HL-60 (cell line): ENCODE results near the gene HERC4.

Source experiments
- DNase-seq, 2 experiments: peaks; one replicate each; pipeline ENCODE4 v3.0.0-alpha.2; 2010 to 2020; ENCODE audit warnings: low read depth in 1 of 2, low spot score in 1 of 2
- H3K27ac ChIP-seq: fragments of 250-450 bp; sonication (Bioruptor Pico); replicated peaks from 2 replicates; pipeline ENCODE4 v1.5.1; 2020; ENCODE audit warnings: mild to moderate bottlenecking, moderate library complexity
- H3K27me3 ChIP-seq: fragments of 250-450 bp; sonication (Bioruptor Pico); 2 replicates; pipeline ENCODE4 v1.5.1; 2021; ENCODE audit warnings: mild to moderate bottlenecking, moderate library complexity; ENCODE audit not compliant: insufficient read depth, poor library complexity, severe bottlenecking
- H3K4me3 ChIP-seq: replicated peaks from 2 replicates; pipeline ENCODE4 v1.5.1; 2011; ENCODE audit warnings: mild to moderate bottlenecking, control low read depth, low read length; ENCODE audit not compliant: insufficient read depth
- GABPA ChIP-seq: IDR thresholded peaks from 2 replicates; pipeline ENCODE4 v1.6.1; 2012; ENCODE audit warnings: low read depth
- POLR2AphosphoS5 ChIP-seq: IDR thresholded peaks from 2 replicates; pipeline ENCODE4 v1.6.1; 2012; ENCODE audit warnings: low read depth
- SPI1 ChIP-seq: IDR thresholded peaks from 2 replicates; pipeline ENCODE4 v1.6.1; 2012; ENCODE audit warnings: low read depth, mild to moderate bottlenecking, borderline replicate concordance
- TF ChIP-seq, protein P1 (sequence below): IDR thresholded peaks from one replicate; pipeline ENCODE4 v1.5.1; 2011; ENCODE audit warnings: low read length, control low read depth, inconsistent platforms; ENCODE audit not compliant: insufficient read depth
- TF ChIP-seq, protein P2 (sequence below): IDR thresholded peaks from 2 replicates; pipeline ENCODE4 v1.6.1; 2012; ENCODE audit warnings: low read depth; ENCODE audit not compliant: insufficient replicate concordance

The HERC4 gene

DNA sequence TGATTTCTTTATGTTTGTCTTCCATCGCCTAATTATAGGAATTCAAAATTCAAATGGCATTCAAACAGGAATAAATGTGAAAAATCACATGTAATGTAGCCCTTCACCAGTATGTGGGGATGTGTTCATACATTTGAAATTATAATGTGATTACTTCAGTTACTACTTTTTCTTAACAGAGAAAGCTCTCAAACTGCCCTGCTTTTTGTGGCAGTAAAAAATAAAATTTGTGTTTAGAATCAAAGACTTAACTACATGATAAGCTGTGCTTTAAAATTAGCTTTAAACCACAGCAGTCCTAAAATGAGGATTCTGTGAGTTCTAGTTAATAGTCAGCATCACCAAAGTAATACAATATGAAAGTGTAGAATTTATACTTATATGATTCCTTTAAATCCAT is 7.8 kb upstream of the HERC4 start:
- TF ChIP-seq, protein P1, sequence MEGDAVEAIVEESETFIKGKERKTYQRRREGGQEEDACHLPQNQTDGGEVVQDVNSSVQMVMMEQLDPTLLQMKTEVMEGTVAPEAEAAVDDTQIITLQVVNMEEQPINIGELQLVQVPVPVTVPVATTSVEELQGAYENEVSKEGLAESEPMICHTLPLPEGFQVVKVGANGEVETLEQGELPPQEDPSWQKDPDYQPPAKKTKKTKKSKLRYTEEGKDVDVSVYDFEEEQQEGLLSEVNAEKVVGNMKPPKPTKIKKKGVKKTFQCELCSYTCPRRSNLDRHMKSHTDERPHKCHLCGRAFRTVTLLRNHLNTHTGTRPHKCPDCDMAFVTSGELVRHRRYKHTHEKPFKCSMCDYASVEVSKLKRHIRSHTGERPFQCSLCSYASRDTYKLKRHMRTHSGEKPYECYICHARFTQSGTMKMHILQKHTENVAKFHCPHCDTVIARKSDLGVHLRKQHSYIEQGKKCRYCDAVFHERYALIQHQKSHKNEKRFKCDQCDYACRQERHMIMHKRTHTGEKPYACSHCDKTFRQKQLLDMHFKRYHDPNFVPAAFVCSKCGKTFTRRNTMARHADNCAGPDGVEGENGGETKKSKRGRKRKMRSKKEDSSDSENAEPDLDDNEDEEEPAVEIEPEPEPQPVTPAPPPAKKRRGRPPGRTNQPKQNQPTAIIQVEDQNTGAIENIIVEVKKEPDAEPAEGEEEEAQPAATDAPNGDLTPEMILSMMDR, result no peak
- TF ChIP-seq SPI1, result no peak
- TF ChIP-seq POLR2AphosphoS5, result no peak
- TF ChIP-seq GABPA, result no peak
- TF ChIP-seq, protein P2, sequence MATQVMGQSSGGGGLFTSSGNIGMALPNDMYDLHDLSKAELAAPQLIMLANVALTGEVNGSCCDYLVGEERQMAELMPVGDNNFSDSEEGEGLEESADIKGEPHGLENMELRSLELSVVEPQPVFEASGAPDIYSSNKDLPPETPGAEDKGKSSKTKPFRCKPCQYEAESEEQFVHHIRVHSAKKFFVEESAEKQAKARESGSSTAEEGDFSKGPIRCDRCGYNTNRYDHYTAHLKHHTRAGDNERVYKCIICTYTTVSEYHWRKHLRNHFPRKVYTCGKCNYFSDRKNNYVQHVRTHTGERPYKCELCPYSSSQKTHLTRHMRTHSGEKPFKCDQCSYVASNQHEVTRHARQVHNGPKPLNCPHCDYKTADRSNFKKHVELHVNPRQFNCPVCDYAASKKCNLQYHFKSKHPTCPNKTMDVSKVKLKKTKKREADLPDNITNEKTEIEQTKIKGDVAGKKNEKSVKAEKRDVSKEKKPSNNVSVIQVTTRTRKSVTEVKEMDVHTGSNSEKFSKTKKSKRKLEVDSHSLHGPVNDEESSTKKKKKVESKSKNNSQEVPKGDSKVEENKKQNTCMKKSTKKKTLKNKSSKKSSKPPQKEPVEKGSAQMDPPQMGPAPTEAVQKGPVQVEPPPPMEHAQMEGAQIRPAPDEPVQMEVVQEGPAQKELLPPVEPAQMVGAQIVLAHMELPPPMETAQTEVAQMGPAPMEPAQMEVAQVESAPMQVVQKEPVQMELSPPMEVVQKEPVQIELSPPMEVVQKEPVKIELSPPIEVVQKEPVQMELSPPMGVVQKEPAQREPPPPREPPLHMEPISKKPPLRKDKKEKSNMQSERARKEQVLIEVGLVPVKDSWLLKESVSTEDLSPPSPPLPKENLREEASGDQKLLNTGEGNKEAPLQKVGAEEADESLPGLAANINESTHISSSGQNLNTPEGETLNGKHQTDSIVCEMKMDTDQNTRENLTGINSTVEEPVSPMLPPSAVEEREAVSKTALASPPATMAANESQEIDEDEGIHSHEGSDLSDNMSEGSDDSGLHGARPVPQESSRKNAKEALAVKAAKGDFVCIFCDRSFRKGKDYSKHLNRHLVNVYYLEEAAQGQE, result no peak
- no peak for DNase-seq
- Histone ChIP-seq H3K27ac (no peak overlapping the region), H3K4me3 (no peak overlapping the region), H3K27me3 (no peaks in the 10 kb centered on the region)

DNA sequence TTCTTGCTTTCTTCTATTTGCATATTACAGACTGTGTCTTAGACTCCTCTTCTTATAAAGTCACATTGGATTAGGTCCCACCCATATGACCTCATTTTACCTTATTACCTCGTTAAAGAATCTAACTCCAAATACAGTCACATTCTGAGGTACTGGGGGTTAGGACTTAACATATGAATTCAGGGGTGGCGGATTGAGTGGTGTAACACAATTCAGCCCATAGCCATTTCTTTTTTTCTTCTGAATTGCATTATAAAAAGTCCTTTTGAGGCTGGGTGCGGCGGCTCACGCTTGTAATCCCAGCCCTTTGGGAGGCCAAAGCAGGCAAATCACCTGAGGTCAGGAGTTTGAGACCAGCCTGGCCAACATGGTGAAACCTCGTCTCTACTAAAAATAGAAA is 6.8 kb upstream of the HERC4 start:
- Histone ChIP-seq H3K4me3 (no peak overlapping the region), H3K27ac (no peak overlapping the region), H3K27me3 (no peaks in the 10 kb centered on the region)
- TF ChIP-seq, protein P2, result no peak
- TF ChIP-seq POLR2AphosphoS5 (no peak), GABPA (no peak), SPI1 (no peak)
- TF ChIP-seq, protein P1, result no peak
- no peak for DNase-seq

DNA sequence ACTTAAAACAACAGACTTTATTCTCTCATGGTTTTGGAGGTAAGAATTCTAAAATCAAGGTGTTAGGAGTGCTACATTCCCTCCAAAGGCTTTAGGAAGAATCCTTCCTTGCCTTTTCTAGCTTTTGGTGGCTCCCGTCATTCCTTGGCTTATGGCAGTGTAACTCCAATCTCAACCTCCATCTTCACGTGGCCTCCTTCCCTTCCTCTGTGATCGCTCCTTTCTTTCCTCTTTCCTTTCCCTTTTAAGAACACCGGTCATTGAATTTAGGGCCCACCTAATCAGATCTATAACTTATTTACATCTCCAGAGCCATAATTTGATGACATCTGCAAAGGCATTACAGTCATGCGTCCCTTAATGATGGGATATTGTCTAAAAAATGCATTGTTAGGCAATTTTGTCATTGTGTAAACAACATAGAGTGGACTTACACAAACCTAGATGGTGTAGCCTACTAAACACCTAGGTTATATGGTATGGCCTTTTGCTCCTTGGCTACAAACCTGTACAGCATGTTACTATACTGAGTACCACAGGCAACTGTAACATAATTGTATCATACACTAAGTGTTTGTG is 5.9 kb upstream of the HERC4 start:
- Histone ChIP-seq H3K27me3 (no peaks in the 10 kb centered on the region), H3K27ac (no peak overlapping the region), H3K4me3 (no peak overlapping the region)
- TF ChIP-seq, protein P2, result no peak
- TF ChIP-seq, protein P1, result no peak
- TF ChIP-seq GABPA (no peak), SPI1 (no peak), POLR2AphosphoS5 (no peak)
- no peak for DNase-seq
